Keratinocyte (primary cell): Measurements from ENCODE around the gene GLIPR1L1. TPM values are rescaled to one million over a fixed set of nuclear protein-coding genes. Genes with fewer than 3 reads are reported as not detected.

Source experiments
- DNase-seq: peaks from one replicate; pipeline ENCODE4 v3.0.0-alpha.2; 2011; ENCODE audit warnings: low read depth, missing footprints, low spot score
- FAIRE-seq: peaks from 2 replicates; lab custom pipeline; 2011; peaks lifted over from hg19 to GRCh38; lab: Jason Lieb, UNC
- H2AFZ ChIP-seq: 2 replicates; pipeline ENCODE4 v1.6.0; 2012; ENCODE audit warnings: low read length, control low read depth, inconsistent platforms; ENCODE audit not compliant: control insufficient read depth
- H3K27ac ChIP-seq: 2 replicates; pipeline ENCODE4 v1.5.1; 2011; ENCODE audit warnings: low read length; ENCODE audit not compliant: control insufficient read depth, insufficient read depth
- H3K27me3 ChIP-seq: 3 replicates; pipeline ENCODE4 v1.6.0; 2011; ENCODE audit warnings: low read length; ENCODE audit not compliant: control insufficient read depth, insufficient read depth; ENCODE audit errors: extremely low read depth
- H3K36me3 ChIP-seq, 2 experiments: 2 replicates in 1 of 2; 3 replicates in 1 of 2; pipeline ENCODE4 v1.5.1; 2011; ENCODE audit warnings: low read length in 2 of 2, mild to moderate bottlenecking in 1 of 2; ENCODE audit not compliant: control insufficient read depth in 2 of 2, insufficient read depth in 2 of 2; ENCODE audit errors: extremely low read depth in 1 of 2
- H3K4me1 ChIP-seq: 3 replicates; pipeline ENCODE4 v1.5.1; 2011; ENCODE audit warnings: low read length; ENCODE audit not compliant: control insufficient read depth, insufficient read depth; ENCODE audit errors: extremely low read depth
- H3K4me2 ChIP-seq: 3 replicates; pipeline ENCODE4 v1.6.0; 2011; ENCODE audit warnings: low read depth, low read length; ENCODE audit not compliant: control insufficient read depth, insufficient read depth; ENCODE audit errors: extremely low read depth
- H3K4me3 ChIP-seq, 3 experiments: fragments of 200-600 bp in 1 of 3; sonication (generic) in 1 of 3; 2 replicates in 2 of 3; 3 replicates in 1 of 3; pipeline ENCODE4 v1.5.1; 2011 to 2016; ENCODE audit warnings: low read length in 3 of 3, mild to moderate bottlenecking in 3 of 3, control low read depth in 2 of 3, inconsistent platforms in 1 of 3, low read depth in 1 of 3, mixed read lengths in 1 of 3, mixed run types in 1 of 3, moderate library complexity in 1 of 3; ENCODE audit not compliant: control insufficient read depth in 2 of 3, insufficient read depth in 2 of 3; ENCODE audit errors: extremely low read depth in 1 of 3
- H3K79me2 ChIP-seq: 2 replicates; pipeline ENCODE4 v1.6.0; 2012; ENCODE audit warnings: low read length; ENCODE audit not compliant: control insufficient read depth, insufficient read depth
- H3K9ac ChIP-seq: 3 replicates; pipeline ENCODE4 v1.6.0; 2011; ENCODE audit warnings: low read length; ENCODE audit not compliant: control insufficient read depth, insufficient read depth; ENCODE audit errors: extremely low read depth
- H3K9me1 ChIP-seq: 3 replicates; pipeline ENCODE4 v1.6.0; 2011; ENCODE audit warnings: low read length; ENCODE audit not compliant: control insufficient read depth, insufficient read depth; ENCODE audit errors: extremely low read depth
- H3K9me3 ChIP-seq: 2 replicates; pipeline ENCODE4 v1.5.1; 2012; ENCODE audit warnings: low read depth, low read length; ENCODE audit not compliant: control insufficient read depth
- H4K20me1 ChIP-seq: 3 replicates; pipeline ENCODE4 v1.6.0; 2011; ENCODE audit warnings: low read length; ENCODE audit not compliant: control insufficient read depth, insufficient read depth; ENCODE audit errors: extremely low read depth
- EZH2 ChIP-seq: IDR thresholded peaks from one replicate; pipeline ENCODE4 v1.6.1; 2012; ENCODE audit warnings: inconsistent platforms, mild to moderate bottlenecking, low read length, moderate library complexity
- dilution Hi-C: fragments of 300-500 bp; cut with MboI; formaldehyde crosslinking; loops from one replicate; pipeline ENCODE4 v1.7.0; 2020; ENCODE audit warnings: low sequenced_read_pairs; ENCODE audit not compliant: extremely low pct_ligation_motif_present
- polyA plus RNA-seq, 5 experiments: library from polyadenylated mRNA; depleted of rRNA in 3 of 5; stranded (reverse) in 3 of 5; stranded (forward) in 1 of 5; unstranded in 1 of 5; fragments of >200 nt; gene quantifications; 1 replicate in 1 of 5; 2 replicates in 3 of 5; 3 replicates in 1 of 5; pipeline versions ENCODE4 v1.2.1 to v1.2.3, GENCODE V29; 2011 to 2012; ENCODE audit warnings: missing spikeins in 2 of 5, low read depth in 1 of 5, low replicate concordance in 1 of 5
- TF ChIP-seq, protein P1 (sequence below), 3 experiments: IDR thresholded peaks in 1 of 3; conservative IDR thresholded peaks in 1 of 3; optimal IDR thresholded peaks in 1 of 3; 2 replicates in 2 of 3; 3 replicates in 1 of 3; pipeline versions ENCODE3 to v1.5.1; 2011; ENCODE audit warnings: low read length in 3 of 3, mild to moderate bottlenecking in 3 of 3, moderate library complexity in 2 of 3, control low read depth in 1 of 3, inconsistent platforms in 1 of 3; ENCODE audit not compliant: insufficient read depth in 2 of 3; ENCODE audit errors: extremely low read depth in 1 of 3

Gene GLIPR1L1
- polyA plus RNA-seq, 1 donor (not counting 4 experiments of a cell fraction or from before 2014, with no cell fraction given), result not detected

DNA sequence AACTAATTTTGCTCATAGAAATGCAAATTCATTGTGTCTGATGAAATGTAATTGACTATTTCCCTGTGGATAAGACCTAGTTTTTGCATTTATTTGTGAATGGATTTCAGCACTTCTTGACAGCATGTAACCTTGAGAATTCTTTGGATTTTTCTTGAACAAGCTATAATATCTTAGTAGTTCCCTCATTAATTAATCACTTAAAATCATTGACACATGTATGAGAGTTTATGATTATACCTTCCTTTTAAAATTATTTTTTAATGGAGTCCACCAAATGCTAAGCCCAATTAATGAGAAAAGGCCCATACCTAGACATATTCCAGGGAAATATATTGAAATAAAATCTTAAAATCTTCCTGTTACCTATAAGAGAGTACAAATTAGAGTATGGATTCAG lies 73.2 kb downstream of the GLIPR1L1 start:
- Histone ChIP-seq H3K4me2 (no peak overlapping the region), H4K20me1 (no peaks in the 10 kb centered on the region), H3K36me3 (no peaks in the 10 kb centered on the region), H3K9me1 (no peaks in the 10 kb centered on the region), H2AFZ (no peak overlapping the region), H3K79me2 (no peaks in the 10 kb centered on the region), H3K4me3 (no peak overlapping the region), H3K9ac (no peak overlapping the region), H3K4me1 (no peaks in the 10 kb centered on the region), H3K9me3 (no peaks in the 10 kb centered on the region), H3K27ac (no peak overlapping the region), H3K27me3 (no peaks in the 10 kb centered on the region)
- DNase-seq (no peak), FAIRE-seq (no peak)
- TF ChIP-seq, protein P1, sequence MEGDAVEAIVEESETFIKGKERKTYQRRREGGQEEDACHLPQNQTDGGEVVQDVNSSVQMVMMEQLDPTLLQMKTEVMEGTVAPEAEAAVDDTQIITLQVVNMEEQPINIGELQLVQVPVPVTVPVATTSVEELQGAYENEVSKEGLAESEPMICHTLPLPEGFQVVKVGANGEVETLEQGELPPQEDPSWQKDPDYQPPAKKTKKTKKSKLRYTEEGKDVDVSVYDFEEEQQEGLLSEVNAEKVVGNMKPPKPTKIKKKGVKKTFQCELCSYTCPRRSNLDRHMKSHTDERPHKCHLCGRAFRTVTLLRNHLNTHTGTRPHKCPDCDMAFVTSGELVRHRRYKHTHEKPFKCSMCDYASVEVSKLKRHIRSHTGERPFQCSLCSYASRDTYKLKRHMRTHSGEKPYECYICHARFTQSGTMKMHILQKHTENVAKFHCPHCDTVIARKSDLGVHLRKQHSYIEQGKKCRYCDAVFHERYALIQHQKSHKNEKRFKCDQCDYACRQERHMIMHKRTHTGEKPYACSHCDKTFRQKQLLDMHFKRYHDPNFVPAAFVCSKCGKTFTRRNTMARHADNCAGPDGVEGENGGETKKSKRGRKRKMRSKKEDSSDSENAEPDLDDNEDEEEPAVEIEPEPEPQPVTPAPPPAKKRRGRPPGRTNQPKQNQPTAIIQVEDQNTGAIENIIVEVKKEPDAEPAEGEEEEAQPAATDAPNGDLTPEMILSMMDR (optimal IDR thresholded peaks at IDR 0.05 in 1 of 3, IDR thresholded peaks at IDR 0.05 in 1 of 3, conservative IDR thresholded peaks at IDR 0.05 in 1 of 3; ENCODE audit: extremely low read depth in 1 of 3, insufficient read depth in 2 of 3, low read length in 3 of 3), result no peak
- no peak for TF ChIP-seq EZH2
- dilution Hi-C loops, result no loop called here

DNA sequence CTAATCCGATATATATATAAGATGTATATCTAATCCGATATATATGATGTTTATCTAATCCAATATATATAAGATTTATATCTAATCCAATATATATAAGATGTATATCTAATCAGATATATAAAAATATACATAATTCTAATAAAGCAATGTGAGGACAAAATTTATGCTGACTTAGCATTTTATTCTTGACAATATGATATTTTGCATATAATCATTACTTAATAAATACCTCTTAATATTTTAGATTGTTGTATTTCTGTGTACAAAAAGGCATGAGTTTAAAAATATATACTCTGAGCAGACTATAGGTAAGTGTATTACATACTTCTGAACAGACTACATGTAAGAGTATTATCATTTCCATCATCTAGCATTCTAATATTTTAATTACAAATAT lies 75.4 kb downstream of the GLIPR1L1 start:
- Histone ChIP-seq H3K27ac (no peak overlapping the region), H3K36me3 (no peaks in the 10 kb centered on the region), H4K20me1 (no peaks in the 10 kb centered on the region), H3K27me3 (no peaks in the 10 kb centered on the region), H3K79me2 (no peaks in the 10 kb centered on the region), H3K4me2 (no peak overlapping the region), H3K4me1 (no peaks in the 10 kb centered on the region), H2AFZ (no peak overlapping the region), H3K9me3 (no peaks in the 10 kb centered on the region), H3K9me1 (no peaks in the 10 kb centered on the region), H3K4me3 (no peak overlapping the region), H3K9ac (no peak overlapping the region)
- TF ChIP-seq, protein P1 (optimal IDR thresholded peaks at IDR 0.05 in 1 of 3, IDR thresholded peaks at IDR 0.05 in 1 of 3, conservative IDR thresholded peaks at IDR 0.05 in 1 of 3; ENCODE audit: extremely low read depth in 1 of 3, insufficient read depth in 2 of 3, low read length in 3 of 3), result no peak
- no peak for TF ChIP-seq EZH2
- dilution Hi-C loops, result no loop called here
- DNase-seq (no peak), FAIRE-seq (no peak)
